ENCODE measurements around the gene LRRC75A. TPM values are rescaled to one million over a fixed set of nuclear protein-coding genes. Genes with fewer than 3 reads are reported as not detected.

LRRC75A gene
- total RNA-seq, 1 experiment from 2014 or later, result 0.24 TPM

GRCh38 chr17:16495980-16496819 is 4.2 kb upstream of the LRRC75A start:
- no peak for DNase-seq (ENCODE audit: low spot score)
- in situ Hi-C loops (cut with HindIII; ENCODE audit: low sequenced_read_pairs), result no loop called here

- in situ Hi-C loops (cut with HindIII; ENCODE audit: low sequenced_read_pairs), result no loop called here
- no peak for DNase-seq (ENCODE audit: low spot score)
Observed at GRCh38 chr17:16495561-16495960, 3.6 kb upstream of the LRRC75A start.

GRCh38 chr17:16494059-16494458 is 2.1 kb upstream of the LRRC75A start:
- no peak for DNase-seq (ENCODE audit: low spot score)
- in situ Hi-C loops (cut with HindIII; ENCODE audit: low sequenced_read_pairs), result no loop called here

- no peak for DNase-seq (ENCODE audit: low spot score)
- in situ Hi-C loops (cut with HindIII; ENCODE audit: low sequenced_read_pairs), result no loop called here
Observed at GRCh38 chr17:16493531-16494046, 1.6 kb upstream of the LRRC75A start.

- DNase-seq (ENCODE audit: low spot score), result no peak
- in situ Hi-C loops (cut with HindIII; ENCODE audit: low sequenced_read_pairs), result no loop called here
Observed at GRCh38 chr17:16492613-16493530, 879 bp upstream of the LRRC75A start.

- DNase-seq (ENCODE audit: low spot score), result no peak
- in situ Hi-C loops (cut with HindIII; ENCODE audit: low sequenced_read_pairs), result no loop called here
Observed at GRCh38 chr17:16491131-16491702, 776 bp downstream of the LRRC75A start.

- DNase-seq (ENCODE audit: low spot score), result no peak
- in situ Hi-C loops (cut with HindIII; ENCODE audit: low sequenced_read_pairs), result no loop called here
Observed at GRCh38 chr17:16489431-16489830, 2.6 kb downstream of the LRRC75A start.

GRCh38 chr17:16488968-16489337 is 3.0 kb downstream of the LRRC75A start:
- no peak for DNase-seq (ENCODE audit: low spot score)
- in situ Hi-C loops (cut with HindIII; ENCODE audit: low sequenced_read_pairs), result no loop called here

- in situ Hi-C loops (cut with HindIII; ENCODE audit: low sequenced_read_pairs), result no loop called here
- DNase-seq (ENCODE audit: low spot score), result no peak
Observed at GRCh38 chr17:16488186-16488967, 3.6 kb downstream of the LRRC75A start.

- peak; percentile 98 for DNase-seq (ENCODE audit: low spot score)
- in situ Hi-C loops (cut with HindIII; ENCODE audit: low sequenced_read_pairs), result no loop called here
Observed at GRCh38 chr17:16486373-16487250, 5.4 kb downstream of the LRRC75A start.

GRCh38 chr17:16484445-16485175 is 7.4 kb downstream of the LRRC75A start:
- DNase-seq (ENCODE audit: low spot score), result no peak
- in situ Hi-C loops (cut with HindIII; ENCODE audit: low sequenced_read_pairs), result no loop called here

- in situ Hi-C loops (cut with HindIII; ENCODE audit: low sequenced_read_pairs), result no loop called here
- no peak for DNase-seq (ENCODE audit: low spot score)
Observed at GRCh38 chr17:16483021-16483645, 8.9 kb downstream of the LRRC75A start.

GRCh38 chr17:16482253-16482652 is 9.7 kb downstream of the LRRC75A start:
- DNase-seq (ENCODE audit: low spot score), result no peak
- in situ Hi-C loops (cut with HindIII; ENCODE audit: low sequenced_read_pairs), result no loop called here

GRCh38 chr17:16480995-16481394 is 11.0 kb downstream of the LRRC75A start:
- in situ Hi-C loops (cut with HindIII; ENCODE audit: low sequenced_read_pairs), result no loop called here
- no peak for DNase-seq (ENCODE audit: low spot score)

GRCh38 chr17:16479264-16479663 is 12.7 kb downstream of the LRRC75A start:
- in situ Hi-C loops (cut with HindIII; ENCODE audit: low sequenced_read_pairs), result no loop called here
- no peak for DNase-seq (ENCODE audit: low spot score)

- in situ Hi-C loops (cut with HindIII; ENCODE audit: low sequenced_read_pairs), result no loop called here
- DNase-seq (ENCODE audit: low spot score), result no peak
Observed at GRCh38 chr17:16478649-16479048, 13.3 kb downstream of the LRRC75A start.

GRCh38 chr17:16477666-16478065 is 14.3 kb downstream of the LRRC75A start:
- DNase-seq (ENCODE audit: low spot score), result no peak
- in situ Hi-C loops (cut with HindIII; ENCODE audit: low sequenced_read_pairs), result no loop called here
